Mesendoderm (in vitro differentiated cells): Measurements from ENCODE around the gene AP1B1.

ENCODE experiments used
- DNase-seq: peaks from one replicate; pipeline ENCODE4 v3.0.0; 2013
- H2AK5ac ChIP-seq: 2 replicates; pipeline ENCODE4 v1.6.1; 2013; ENCODE audit warnings: low read length, inconsistent platforms
- H2BK120ac ChIP-seq: 2 replicates; pipeline ENCODE4 v1.6.1; 2013; ENCODE audit warnings: low read depth, mild to moderate bottlenecking, low read length, moderate library complexity, mixed read lengths
- H2BK15ac ChIP-seq: replicated peaks from 2 replicates; pipeline ENCODE4 v1.6.1; 2013; ENCODE audit warnings: low read depth, mild to moderate bottlenecking, moderate library complexity
- H2BK5ac ChIP-seq: 2 replicates; pipeline ENCODE4 v1.6.1; 2013; ENCODE audit warnings: low read length, inconsistent platforms
- H3K18ac ChIP-seq: 2 replicates; pipeline ENCODE4 v1.6.1; 2013; ENCODE audit warnings: mild to moderate bottlenecking, low read length, mixed read lengths
- H3K23ac ChIP-seq: one replicate; pipeline ENCODE4 v1.6.1; 2013; ENCODE audit warnings: low read length
- H3K27ac ChIP-seq: 2 replicates; pipeline ENCODE4 v1.5.1; 2013; ENCODE audit warnings: low read depth, mild to moderate bottlenecking, inconsistent platforms, low read length, moderate library complexity
- H3K27me3 ChIP-seq: 2 replicates; pipeline ENCODE4 v1.6.1; 2013; ENCODE audit warnings: low read length, control low read depth, mild to moderate bottlenecking, inconsistent platforms; ENCODE audit not compliant: insufficient read depth, poor library complexity
- H3K36me3 ChIP-seq: 2 replicates; pipeline ENCODE4 v1.6.1; 2013; ENCODE audit warnings: low read length, inconsistent platforms; ENCODE audit not compliant: control insufficient read depth, insufficient read depth
- H3K4ac ChIP-seq: one replicate; pipeline ENCODE4 v1.6.1; 2013; ENCODE audit warnings: low read depth, mild to moderate bottlenecking, low read length, moderate library complexity
- H3K4me1 ChIP-seq: 2 replicates; pipeline ENCODE4 v1.6.1; 2013; ENCODE audit warnings: low read depth, low read length, inconsistent platforms; ENCODE audit not compliant: control insufficient read depth
- H3K4me2 ChIP-seq: 2 replicates; pipeline ENCODE4 v1.6.1; 2013; ENCODE audit warnings: low read length
- H3K4me3 ChIP-seq: 2 replicates; pipeline ENCODE4 v1.5.1; 2013; ENCODE audit warnings: mild to moderate bottlenecking, low read length
- H3K56ac ChIP-seq: one replicate; pipeline ENCODE4 v1.6.1; 2013; ENCODE audit warnings: low read length
- H3K79me1 ChIP-seq: 2 replicates; pipeline ENCODE4 v1.6.1; 2013; ENCODE audit warnings: low read length, inconsistent platforms
- H3K79me2 ChIP-seq: 2 replicates; pipeline ENCODE4 v1.6.1; 2013; ENCODE audit warnings: mild to moderate bottlenecking, low read length; ENCODE audit not compliant: control insufficient read depth, insufficient read depth
- H3K9ac ChIP-seq: 2 replicates; pipeline ENCODE4 v1.6.1; 2013; ENCODE audit warnings: low read length, inconsistent platforms
- H4K5ac ChIP-seq: one replicate; pipeline ENCODE4 v1.6.1; 2013; ENCODE audit warnings: low read length
- H4K8ac ChIP-seq: one replicate; pipeline ENCODE4 v1.6.1; 2013; ENCODE audit warnings: low read depth, mild to moderate bottlenecking, control low read depth, low read length, moderate library complexity
- WGBS: extraction: QIAGEN DNeasy Blood & Tissue Kit; methylation state at CpG from one replicate; pipeline ENCODE4 v1.1.7; 2013; ENCODE audit warnings: low lambda C conversion rate, missing lambda C conversion rate; ENCODE audit not compliant: insufficient coverage; ENCODE audit errors: extremely low coverage; 5-methylcytosine and 5-hydroxymethylcytosine counted together

The AP1B1 gene

DNA sequence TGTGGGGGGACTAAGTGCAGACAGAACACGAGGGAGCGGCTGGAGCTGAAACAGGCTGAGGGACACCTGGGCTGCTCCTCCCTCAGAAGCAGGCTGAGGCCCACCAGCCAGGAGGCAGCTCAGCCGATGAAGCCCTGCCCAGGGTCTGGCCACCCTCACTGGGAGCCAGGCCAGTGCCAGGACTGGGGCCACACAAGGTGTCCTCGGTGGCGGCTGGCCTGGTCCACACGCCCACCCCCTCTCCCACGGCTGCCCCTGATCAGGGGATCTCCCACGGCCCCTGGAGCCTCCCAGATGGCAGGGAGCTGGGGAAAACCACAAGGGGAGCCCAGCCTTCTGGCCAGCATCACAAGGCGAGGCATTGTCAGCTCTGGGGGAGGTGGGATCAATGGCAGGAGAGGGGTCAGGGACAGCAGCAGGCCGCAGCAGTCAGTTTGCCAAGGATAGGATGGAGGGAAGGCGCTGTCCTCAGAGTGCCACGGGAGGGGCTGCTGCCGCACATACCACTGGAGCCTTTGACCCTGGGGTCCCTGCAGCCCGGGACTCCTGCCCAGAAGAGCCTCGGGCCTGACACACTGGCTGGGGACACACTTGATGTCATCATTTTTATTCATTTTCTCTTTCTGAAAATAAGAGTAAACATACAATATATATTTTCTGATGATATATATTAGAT is 61.1 kb downstream of the AP1B1 start:
- Histone ChIP-seq H3K4me2 (no peak overlapping the region), H3K79me2 (no peaks in the 10 kb centered on the region), H3K9ac (no peak overlapping the region), H2BK5ac (no peak overlapping the region), H3K4me3 (no peak overlapping the region), H3K27me3 (no peaks in the 10 kb centered on the region), H4K8ac (no peak overlapping the region), H3K23ac (no peak overlapping the region), H2BK15ac (no peak overlapping the region), H2BK120ac (no peak overlapping the region), H3K4ac (no peak overlapping the region), H3K56ac (no peak overlapping the region), H3K4me1 (peaks cover 2% of the 10 kb centered on the region), H3K79me1 (no peaks in the 10 kb centered on the region), H3K36me3 (peaks cover 2% of the 10 kb centered on the region), H3K18ac (no peak overlapping the region), H4K5ac (no peak overlapping the region), H3K27ac (no peak overlapping the region), H2AK5ac (no peak overlapping the region)
- no CpG with 5 or more reads among the region's 15 CpGs for WGBS
- DNase-seq: no peak

DNA sequence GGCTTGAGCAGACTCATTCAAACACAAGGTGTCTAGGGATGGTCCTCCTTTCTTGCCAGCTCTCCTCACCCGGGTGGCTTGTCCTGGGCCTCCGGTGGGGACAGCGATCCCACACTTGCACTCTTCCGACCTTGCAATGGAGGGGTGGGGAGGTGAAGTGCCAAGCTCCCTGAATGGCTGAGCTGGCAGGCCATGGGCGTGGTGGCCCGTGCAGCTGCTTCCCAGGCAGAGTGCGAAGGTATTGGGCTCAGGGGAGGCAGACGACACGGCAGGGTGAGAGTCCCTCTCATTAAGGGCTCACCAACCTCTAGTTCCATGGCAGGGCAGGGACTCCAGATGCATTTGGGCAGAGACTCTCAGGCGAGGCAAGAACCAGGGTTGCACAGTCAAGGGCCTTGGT is 61.9 kb downstream of the AP1B1 start:
- Histone ChIP-seq H3K79me1 (no peaks in the 10 kb centered on the region), H2AK5ac (no peak overlapping the region), H3K9ac (no peak overlapping the region), H3K79me2 (no peaks in the 10 kb centered on the region), H3K18ac (no peak overlapping the region), H3K36me3 (peaks cover 2% of the 10 kb centered on the region), H3K27me3 (no peaks in the 10 kb centered on the region), H3K4me2 (no peak overlapping the region), H3K23ac (no peak overlapping the region), H3K4me1 (peaks cover 2% of the 10 kb centered on the region), H3K27ac (no peak overlapping the region), H4K8ac (no peak overlapping the region), H2BK120ac (no peak overlapping the region), H3K4me3 (no peak overlapping the region), H2BK5ac (no peak overlapping the region), H2BK15ac (no peak overlapping the region), H3K4ac (no peak overlapping the region), H3K56ac (no peak overlapping the region), H4K5ac (no peak overlapping the region)
- no peak for DNase-seq
- WGBS: no CpG with 5 or more reads among the region's 10 CpGs

GRCh38 chr22:29325785-29326315 is 62.5 kb downstream of the AP1B1 start:
- no peak overlapping the region for H3K4me3 ChIP-seq
- no peak overlapping the region for H3K27ac ChIP-seq
- H2BK15ac ChIP-seq: no peak overlapping the region
- no peak overlapping the region for H3K56ac ChIP-seq
- H2BK5ac ChIP-seq: no peak overlapping the region
- no CpG with 5 or more reads among the region's 9 CpGs for WGBS
- peaks cover under 1% of the 10 kb centered on the region for H3K4me1 ChIP-seq
- no peak overlapping the region for H3K18ac ChIP-seq
- H3K36me3 ChIP-seq: peaks cover 2% of the 10 kb centered on the region
- no peaks in the 10 kb centered on the region for H3K79me2 ChIP-seq
- H3K4ac ChIP-seq: no peak overlapping the region
- no peak overlapping the region for H3K9ac ChIP-seq
- H3K27me3 ChIP-seq: no peaks in the 10 kb centered on the region
- no peak overlapping the region for H3K23ac ChIP-seq
- H2BK120ac ChIP-seq: no peak overlapping the region
- no peak overlapping the region for H4K5ac ChIP-seq
- H3K79me1 ChIP-seq: no peaks in the 10 kb centered on the region
- H4K8ac ChIP-seq: no peak overlapping the region
- no peak for DNase-seq
- H3K4me2 ChIP-seq: no peak overlapping the region
- H2AK5ac ChIP-seq: no peak overlapping the region

GRCh38 chr22:29325356-29325755 is 63.0 kb downstream of the AP1B1 start:
- no peaks in the 10 kb centered on the region for H3K79me2 ChIP-seq
- no peak overlapping the region for H2BK120ac ChIP-seq
- H3K27me3 ChIP-seq: no peaks in the 10 kb centered on the region
- DNase-seq: no peak
- H3K56ac ChIP-seq: no peak overlapping the region
- H3K36me3 ChIP-seq: peaks cover 2% of the 10 kb centered on the region
- no peaks in the 10 kb centered on the region for H3K79me1 ChIP-seq
- H3K4me3 ChIP-seq: no peak overlapping the region
- H4K8ac ChIP-seq: no peak overlapping the region
- H2AK5ac ChIP-seq: no peak overlapping the region
- H3K23ac ChIP-seq: no peak overlapping the region
- H3K9ac ChIP-seq: no peak overlapping the region
- no peaks in the 10 kb centered on the region for H3K4me1 ChIP-seq
- no peak overlapping the region for H3K27ac ChIP-seq
- H4K5ac ChIP-seq: no peak overlapping the region
- H2BK15ac ChIP-seq: no peak overlapping the region
- WGBS: no CpG with 5 or more reads among the region's 8 CpGs
- no peak overlapping the region for H3K4ac ChIP-seq
- H3K18ac ChIP-seq: no peak overlapping the region
- no peak overlapping the region for H2BK5ac ChIP-seq
- H3K4me2 ChIP-seq: no peak overlapping the region

DNA sequence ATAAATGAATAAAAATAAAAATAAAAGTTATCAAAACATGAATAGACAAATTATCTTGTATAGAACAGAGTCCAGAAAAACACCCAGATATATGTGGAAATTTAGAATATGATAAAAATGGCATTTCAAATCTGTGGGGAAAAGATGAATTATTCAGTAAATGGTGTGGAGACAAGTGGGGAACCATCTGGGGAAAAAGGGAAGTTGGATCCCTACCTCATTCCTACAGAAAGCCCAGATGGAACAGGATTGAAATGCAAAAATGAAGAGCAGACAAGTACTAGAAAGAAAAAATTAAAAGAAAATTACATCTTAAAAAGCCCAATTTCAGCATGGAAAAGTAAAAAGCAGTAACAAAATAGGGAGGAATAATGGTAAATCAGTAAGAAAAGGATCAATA is 64.7 kb downstream of the AP1B1 start:
- Histone ChIP-seq H3K4me2 (no peak overlapping the region), H3K79me1 (no peaks in the 10 kb centered on the region), H3K4ac (no peak overlapping the region), H3K36me3 (no peaks in the 10 kb centered on the region), H3K23ac (no peak overlapping the region), H3K4me1 (no peaks in the 10 kb centered on the region), H2BK5ac (no peak overlapping the region), H2BK120ac (no peak overlapping the region), H3K27ac (no peak overlapping the region), H3K79me2 (no peaks in the 10 kb centered on the region), H4K8ac (no peak overlapping the region), H3K27me3 (no peaks in the 10 kb centered on the region), H3K4me3 (no peak overlapping the region), H3K9ac (no peak overlapping the region), H3K18ac (no peak overlapping the region), H2AK5ac (no peak overlapping the region), H4K5ac (no peak overlapping the region), H2BK15ac (no peak overlapping the region), H3K56ac (no peak overlapping the region)
- no peak for DNase-seq

GRCh38 chr22:29320546-29320945 is 67.8 kb downstream of the AP1B1 start:
- Histone ChIP-seq H3K4me2 (no peak overlapping the region), H3K79me1 (no peaks in the 10 kb centered on the region), H3K36me3 (no peaks in the 10 kb centered on the region), H3K27me3 (no peaks in the 10 kb centered on the region), H3K4ac (no peak overlapping the region), H3K4me1 (no peaks in the 10 kb centered on the region), H3K4me3 (no peak overlapping the region), H4K8ac (no peak overlapping the region), H3K18ac (no peak overlapping the region), H3K56ac (no peak overlapping the region), H2BK5ac (no peak overlapping the region), H3K23ac (no peak overlapping the region), H2AK5ac (no peak overlapping the region), H3K79me2 (no peaks in the 10 kb centered on the region), H4K5ac (no peak overlapping the region), H3K9ac (no peak overlapping the region), H2BK15ac (no peak overlapping the region), H2BK120ac (no peak overlapping the region), H3K27ac (no peak overlapping the region)
- WGBS: no CpG with 5 or more reads among the region's 1 CpG
- DNase-seq: peak; percentile 11
